SK-N-SH treated with all-trans-retinoic acid at 6 μM for 48 hours (cell line): Measurements from ENCODE around the gene ACTL6A.
"Not testable (repeated sequence)": the region's sequence is repeated elsewhere in the genome, so short reads cannot be mapped to it uniquely, and the experiment has no call there.

Source experiments
- ARNTL ChIP-seq: fragments of 450-650 bp; formaldehyde crosslinking; IDR thresholded peaks from 2 replicates; pipeline ENCODE4 v1.5.0; 2020; ENCODE audit warnings: low read depth, mild to moderate bottlenecking, moderate library complexity, borderline replicate concordance
- ESRRG ChIP-seq: fragments of 250-450 bp; sonication (Bioruptor Pico); IDR thresholded peaks from 2 replicates; pipeline ENCODE4 v1.6.1; 2021; ENCODE audit warnings: mild to moderate bottlenecking
- ZFP30 ChIP-seq: fragments of 450-650 bp; formaldehyde crosslinking; IDR thresholded peaks from 2 replicates; pipeline ENCODE4 v1.5.0; 2022; ENCODE audit warnings: mild to moderate bottlenecking, moderate library complexity

DNA sequence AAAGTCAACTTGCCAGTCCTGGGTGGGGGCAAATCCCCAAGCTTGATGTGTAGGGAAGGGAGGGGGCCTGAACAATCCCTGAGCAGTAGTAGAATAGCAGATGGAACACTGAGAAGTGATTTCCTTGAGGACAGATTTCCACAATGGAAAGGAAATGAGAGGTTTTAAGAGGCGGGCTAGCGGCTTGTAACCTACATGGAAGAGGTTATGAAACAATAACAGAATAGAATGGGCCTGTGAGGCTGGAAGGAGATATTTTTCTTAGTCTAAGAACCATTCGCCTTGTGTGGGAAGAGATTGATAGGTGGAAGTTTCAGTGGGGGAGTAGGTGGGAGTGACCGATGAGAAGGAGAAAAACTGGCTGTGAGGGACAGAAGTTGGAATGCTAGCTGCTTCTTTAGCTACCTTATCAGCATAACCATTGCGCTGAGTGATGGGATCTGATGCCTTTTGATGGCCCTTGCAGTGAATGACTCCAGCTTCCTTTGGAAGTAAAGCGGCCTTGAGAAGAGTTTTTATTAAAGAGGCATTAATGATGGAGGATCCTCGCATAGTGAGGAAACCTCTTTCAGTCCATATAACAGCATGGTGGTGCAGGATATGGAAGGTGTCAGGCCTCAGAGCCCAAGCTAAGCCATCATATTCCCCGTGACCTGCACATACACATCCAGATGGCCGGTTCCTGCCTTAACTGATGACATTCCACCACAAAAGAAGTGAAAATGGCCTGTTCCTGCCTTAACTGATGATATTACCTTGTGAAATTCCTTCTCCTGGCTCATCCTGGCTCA is 46.1 kb upstream of the ACTL6A start:
- TF ChIP-seq ESRRG (CRISPR knock-in tag); ZFP30 (CRISPR knock-in tag); ARNTL: not testable (repeated sequence)
